ENCODE measurements around the gene ZFPM1. TPM values are rescaled to one million over a fixed set of nuclear protein-coding genes. Genes with fewer than 3 reads are reported as not detected.

ZFPM1 gene
- total RNA-seq, 3 donors from 2014 or later (not counting 1 experiment from before 2014, with no cell fraction given) = 56.3 to 71.0 (median 64.6) TPM

- Histone ChIP-seq H3K36me3 (ENCODE audit: control insufficient read depth, insufficient read depth, low read length) (peaks cover 5% of the 10 kb centered on the region), H3K4me1 (ENCODE audit: control insufficient read depth, insufficient read depth, low read length) (peaks cover 31% of the 10 kb centered on the region), H3K4me3 (ENCODE audit: low read length) (no peak overlapping the region), H3K27me3 (ENCODE audit: control insufficient read depth, insufficient read depth, low read length) (no peaks in the 10 kb centered on the region), H3K9me3 (ENCODE audit: control insufficient read depth, insufficient read depth, low read length) (no peaks in the 10 kb centered on the region), H3K27ac (ENCODE audit: low read length) (no peak overlapping the region)
- intact Hi-C loops (cut with micrococcal nuclease) = loop anchor here (5.0 kb wide), 1 partner anchor 35 kb away; no protein-coding TSS in a partner anchor
- TF ChIP-seq CTCF (IDR thresholded peaks at IDR 0.05) = no peak
- no peaks in the 10 kb centered on the region for H3K9me3 Mint-ChIP-seq
- ATAC-seq (no peak), DNase-seq (no peak)
- 87% methylated on average over 9 of the region's 9 CpGs for WGBS (ENCODE audit: insufficient coverage)
- peaks cover 11 to 49% of the 10 kb centered on the region in 2 donors for H3K4me1 Mint-ChIP-seq
- no peak overlapping the region for H3K4me3 Mint-ChIP-seq
- H3K27ac Mint-ChIP-seq = peak overlapping the region in 1 of 2 donors; percentile 4
- no peaks in the 10 kb centered on the region for H3K27me3 Mint-ChIP-seq (ENCODE audit: low read depth in 2 of 2)
- no peaks in the 10 kb centered on the region for H3K36me3 Mint-ChIP-seq
These were observed 54.2 kb downstream of the ZFPM1 start for GRCh38 chr16:88507231-88507743.

GRCh38 chr16:88508376-88508867 lies 55.3 kb downstream of the ZFPM1 start:
- DNase-seq (no peak), ATAC-seq (no peak)
- Mint-ChIP-seq H3K27ac (no peak overlapping the region), H3K9me3 (no peaks in the 10 kb centered on the region), H3K36me3 (no peaks in the 10 kb centered on the region), H3K4me1 (peaks cover 8 to 49% of the 10 kb centered on the region in 2 donors), H3K4me3 (no peak overlapping the region), H3K27me3 (ENCODE audit: low read depth in 2 of 2) (no peaks in the 10 kb centered on the region)
- Histone ChIP-seq H3K36me3 (ENCODE audit: control insufficient read depth, insufficient read depth, low read length) (peaks cover 5% of the 10 kb centered on the region), H3K4me1 (ENCODE audit: control insufficient read depth, insufficient read depth, low read length) (peaks cover 31% of the 10 kb centered on the region), H3K9me3 (ENCODE audit: control insufficient read depth, insufficient read depth, low read length) (no peaks in the 10 kb centered on the region), H3K4me3 (ENCODE audit: low read length) (no peak overlapping the region), H3K27ac (ENCODE audit: low read length) (no peak overlapping the region), H3K27me3 (ENCODE audit: control insufficient read depth, insufficient read depth, low read length) (no peaks in the 10 kb centered on the region)
- intact Hi-C loops (cut with micrococcal nuclease) = loop anchor here (5.0 kb wide), 1 partner anchor 36 kb away; no protein-coding TSS in a partner anchor
- TF ChIP-seq CTCF (IDR thresholded peaks at IDR 0.05) = no peak
- WGBS (ENCODE audit: insufficient coverage) = 89% methylated on average over 13 of the region's 13 CpGs

- WGBS (ENCODE audit: insufficient coverage) = 90% methylated on average over 41 of the region's 41 CpGs
- Mint-ChIP-seq H3K4me1 (peaks cover 5 to 49% of the 10 kb centered on the region in 2 donors), H3K4me3 (no peak overlapping the region)
These were observed 56.0 kb downstream of the ZFPM1 start for GRCh38 chr16:88508868-88509748.

More at GRCh38 chr16:88508868-88509748, 56.0 kb downstream of the ZFPM1 start:
- no peak overlapping the region for H3K4me3 ChIP-seq (ENCODE audit: low read length)
- H3K27ac ChIP-seq (ENCODE audit: low read length) = no peak overlapping the region
- H3K36me3 ChIP-seq (ENCODE audit: control insufficient read depth, insufficient read depth, low read length) = peaks cover 5% of the 10 kb centered on the region
- no peaks in the 10 kb centered on the region for H3K9me3 ChIP-seq (ENCODE audit: control insufficient read depth, insufficient read depth, low read length)
- H3K4me1 ChIP-seq (ENCODE audit: control insufficient read depth, insufficient read depth, low read length) = peaks cover 24% of the 10 kb centered on the region
- Mint-ChIP-seq H3K9me3 (no peaks in the 10 kb centered on the region), H3K36me3 (no peaks in the 10 kb centered on the region), H3K27me3 (ENCODE audit: low read depth in 2 of 2) (no peaks in the 10 kb centered on the region), H3K27ac (peak overlapping the region in 1 of 2 donors; percentile 51)
- H3K27me3 ChIP-seq (ENCODE audit: control insufficient read depth, insufficient read depth, low read length) = no peaks in the 10 kb centered on the region
- no peak for TF ChIP-seq CTCF (IDR thresholded peaks at IDR 0.05)
- intact Hi-C loops (cut with micrococcal nuclease) = loop anchor here (5.0 kb wide), 1 partner anchor 37 kb away; no protein-coding TSS in a partner anchor
- no peak for DNase-seq
- ATAC-seq = no peak

All from natural killer cell (primary cell).